GM12878 (cell line): ENCODE measurements around the gene HSD11B1L. TPM values are rescaled to one million over a fixed set of nuclear protein-coding genes. Genes with fewer than 3 reads are reported as not detected.
A peak's percentile ranks its signal among the peaks of the same experiment; 100 is the strongest.

Experiments used
- ASH2L ChIP-seq: fragments of 300-600, 200-600 bp; sonication (generic); IDR thresholded peaks from 2 replicates; pipeline ENCODE4 v1.6.1; 2017; ENCODE audit warnings: low read depth, mild to moderate bottlenecking, borderline replicate concordance
- ATF7 ChIP-seq: fragments of 450-650 bp; IDR thresholded peaks from 2 replicates; pipeline ENCODE4 v1.6.1; 2016; ENCODE audit warnings: low read depth, mild to moderate bottlenecking
- CBFB ChIP-seq: IDR thresholded peaks from 2 replicates; pipeline ENCODE4 v1.6.1; 2016; ENCODE audit warnings: antibody characterized with exemption, low read depth
- CTCF ChIP-seq, 3 experiments: IDR thresholded peaks in 2 of 3; conservative IDR thresholded peaks in 1 of 3; 2 replicates each; pipeline ENCODE4 v1.5.1; 2011; ENCODE audit warnings: low read depth in 3 of 3, low read length in 3 of 3, mild to moderate bottlenecking in 3 of 3, control low read depth in 2 of 3, moderate library complexity in 2 of 3, inconsistent platforms in 1 of 3, mixed read lengths in 1 of 3; ENCODE audit not compliant: control insufficient read depth in 2 of 3, insufficient read depth in 1 of 3; ENCODE audit errors: extremely low read depth in 1 of 3
- GATAD2B ChIP-seq: fragments of 450-650 bp; conservative IDR thresholded peaks from 2 replicates; pipeline ENCODE4 v1.6.1; 2017; ENCODE audit warnings: low read depth, mild to moderate bottlenecking, moderate library complexity
- HCFC1 ChIP-seq: fragments of 150-350 bp; IDR thresholded peaks from 2 replicates; pipeline ENCODE4 v1.6.1; 2014; ENCODE audit warnings: low read length
- MAX ChIP-seq: IDR thresholded peaks from 2 replicates; pipeline ENCODE4 v1.6.1; 2012; ENCODE audit warnings: low read depth, low read length, improper control_type of control experiment
- NFIC ChIP-seq: IDR thresholded peaks from 2 replicates; pipeline ENCODE4 v1.6.1; 2012; ENCODE audit warnings: low read depth, mild to moderate bottlenecking, inconsistent platforms, low read length, moderate library complexity
- NR2F1 ChIP-seq: fragments of 450-650 bp; conservative IDR thresholded peaks from 2 replicates; pipeline ENCODE4 v1.6.1; 2017; ENCODE audit warnings: mild to moderate bottlenecking
- POLR2AphosphoS5 ChIP-seq: IDR thresholded peaks from 2 replicates; pipeline ENCODE4 v1.6.1; 2011; ENCODE audit warnings: mild to moderate bottlenecking, low read length, inconsistent platforms
- PRDM15 ChIP-seq: fragments of 450-650 bp; formaldehyde crosslinking; IDR thresholded peaks from 2 replicates; pipeline ENCODE4 v1.4.0; 2020; ENCODE audit warnings: mild to moderate bottlenecking, moderate library complexity
- RAD21 ChIP-seq: IDR thresholded peaks from 2 replicates; pipeline ENCODE4 v1.6.1; 2011; ENCODE audit warnings: mild to moderate bottlenecking, low read depth, low read length, moderate library complexity; ENCODE audit not compliant: insufficient read depth
- SMAD1 ChIP-seq: fragments of 450-650 bp; IDR thresholded peaks from 2 replicates; pipeline ENCODE4 v1.6.1; 2018; ENCODE audit warnings: mild to moderate bottlenecking, low read depth; ENCODE audit not compliant: partially characterized antibody
- TCF12 ChIP-seq: IDR thresholded peaks from 2 replicates; pipeline ENCODE4 v1.6.1; 2011; ENCODE audit warnings: low read depth, mild to moderate bottlenecking, low read length
- TCF7 ChIP-seq: IDR thresholded peaks from 2 replicates; pipeline ENCODE4 v1.6.1; 2014; ENCODE audit warnings: antibody characterized with exemption, borderline replicate concordance
- USF2 ChIP-seq: IDR thresholded peaks from 2 replicates; pipeline ENCODE4 v1.6.1; 2011; ENCODE audit warnings: low read depth, low read length, improper control_type of control experiment, borderline replicate concordance
- ZBED1 ChIP-seq: IDR thresholded peaks from 2 replicates; pipeline ENCODE4 v1.6.1; 2016; ENCODE audit warnings: borderline replicate concordance
- ZNF592 ChIP-seq: fragments of 450-650 bp; IDR thresholded peaks from 2 replicates; pipeline ENCODE4 v1.6.1; 2017; ENCODE audit warnings: mild to moderate bottlenecking, moderate library complexity
- polyA plus RNA-seq, 11 experiments: library from polyadenylated mRNA; depleted of rRNA in 4 of 11; unstranded in 6 of 11; stranded (reverse) in 5 of 11; fragments of >200 nt; fragmentation: Nextera tagmentation in 4 of 11; fragmentation: Illumina TruSeq in 1 of 11; extraction: Ambion mirVana in 4 of 11; extraction: Trizol in 1 of 11; gene quantifications; 1 replicate in 1 of 11; 2 replicates in 10 of 11; pipeline versions ENCODE4 v1.2.1 to v1.2.3, GENCODE V29; 2011 to 2016; ENCODE audit warnings: inconsistent platforms in 2 of 11, missing spikeins in 2 of 11, low read depth in 1 of 11
- total RNA-seq, 4 experiments: library from RNA; depleted of rRNA in 3 of 4; stranded (reverse); fragments of >200 nt in 3 of 4; fragmentation: Illumina TruSeq in 1 of 4; extraction: Trizol in 1 of 4; gene quantifications; 2 replicates each; pipeline versions ENCODE4 v1.2.1 to v1.2.3, GENCODE V29; 2013 to 2021

HSD11B1L gene
- total and polyA plus RNA-seq, 10 of the 15 experiments (the other 5 are each of a cell fraction or from before 2014, with no cell fraction given), result 0.29 to 1.8 (median 1.1) TPM; not detected in 1

GRCh38 chr19:5719961-5720790 is 39.3 kb downstream of the HSD11B1L start, which contains the start of the genes CATSPERD and LONP1 (continued):
- TF ChIP-seq NFIC, result no peak; the same call in 1 of the 2 replicates
- TF ChIP-seq ATF7, result peak; percentile 27; the same call in 1 of the 2 replicates
- 0 out of 2 replicates have a peak, but pooled peaks have one; percentile 60 for TF ChIP-seq TCF12
- peak; percentile 22; the same call in 1 of the 2 replicates for TF ChIP-seq RAD21
- no peak for TF ChIP-seq TCF7
- TF ChIP-seq SMAD1, result no peak
- 0 out of 2 replicates have a peak, but pooled peaks have one; percentile 44 for TF ChIP-seq CBFB
- peak; percentile 22; the same call in 1 of the 2 replicates for TF ChIP-seq GATAD2B
- TF ChIP-seq HCFC1, result peak; percentile 75
- TF ChIP-seq ZBED1, result no peak
- TF ChIP-seq CTCF (IDR thresholded peaks at IDR 0.05 in 2 of 3, conservative IDR thresholded peaks at IDR 0.05 in 1 of 3; ENCODE audit: control insufficient read depth in 2 of 3, extremely low read depth in 1 of 3, insufficient read depth in 1 of 3, low read depth in 3 of 3, low read length in 3 of 3), result peak; percentile 96 to 99 (median 97)
- TF ChIP-seq MAX, result peak; percentile 99
- TF ChIP-seq POLR2AphosphoS5, result peak; percentile 88
- TF ChIP-seq PRDM15 (CRISPR knock-in tag), result no peak
- peak; percentile 95 for TF ChIP-seq USF2
- no peak; the same call in 1 of the 2 replicates for TF ChIP-seq ASH2L
- no peak for TF ChIP-seq ZNF592
- 0 out of 2 replicates have a peak, but pooled peaks have one; percentile 42 for TF ChIP-seq NR2F1
